GM12878 (cell line): Measurements from ENCODE around the gene CDC42BPB.

Experiments used
- ASH2L ChIP-seq: fragments of 300-600, 200-600 bp; sonication (generic); IDR thresholded peaks from 2 replicates; pipeline ENCODE4 v1.6.1; 2017; ENCODE audit warnings: low read depth, mild to moderate bottlenecking, borderline replicate concordance
- CTCF ChIP-seq, 3 experiments: IDR thresholded peaks in 2 of 3; conservative IDR thresholded peaks in 1 of 3; 2 replicates each; pipeline ENCODE4 v1.5.1; 2011; ENCODE audit warnings: low read depth in 3 of 3, low read length in 3 of 3, mild to moderate bottlenecking in 3 of 3, control low read depth in 2 of 3, moderate library complexity in 2 of 3, inconsistent platforms in 1 of 3, mixed read lengths in 1 of 3; ENCODE audit not compliant: control insufficient read depth in 2 of 3, insufficient read depth in 1 of 3; ENCODE audit errors: extremely low read depth in 1 of 3
- HCFC1 ChIP-seq: fragments of 150-350 bp; IDR thresholded peaks from 2 replicates; pipeline ENCODE4 v1.6.1; 2014; ENCODE audit warnings: low read length
- PBX3 ChIP-seq: IDR thresholded peaks from 2 replicates; pipeline ENCODE4 v1.6.1; 2011; ENCODE audit warnings: mild to moderate bottlenecking, low read depth, low read length, moderate library complexity; ENCODE audit not compliant: insufficient replicate concordance
- SPI1 ChIP-seq: IDR thresholded peaks from 2 replicates; pipeline ENCODE4 v1.6.1; 2011; ENCODE audit warnings: low read depth, mild to moderate bottlenecking, low read length, moderate library complexity, borderline replicate concordance; ENCODE audit not compliant: insufficient read depth
- SUPT20H ChIP-seq: IDR thresholded peaks from 2 replicates; pipeline ENCODE4 v1.6.1; 2011; ENCODE audit warnings: low read depth, mild to moderate bottlenecking, low read length, moderate library complexity, borderline replicate concordance; ENCODE audit not compliant: control insufficient read depth
- USF1 ChIP-seq: IDR thresholded peaks from 2 replicates; pipeline ENCODE4 v1.6.1; 2011; ENCODE audit warnings: borderline replicate concordance, low read depth, mild to moderate bottlenecking, moderate library complexity, mixed read lengths, low read length; ENCODE audit not compliant: insufficient read depth; ENCODE audit errors: extremely low read length

GRCh38 chr14:102885737-102886447 lies 171.5 kb downstream of the CDC42BPB start:
- TF ChIP-seq USF1, result no peak
- no peak for TF ChIP-seq CTCF (IDR thresholded peaks at IDR 0.05 in 2 of 3, conservative IDR thresholded peaks at IDR 0.05 in 1 of 3; ENCODE audit: control insufficient read depth in 2 of 3, extremely low read depth in 1 of 3, insufficient read depth in 1 of 3, low read depth in 3 of 3, low read length in 3 of 3)
- no peak for TF ChIP-seq PBX3
- TF ChIP-seq HCFC1, result no peak
- TF ChIP-seq ASH2L, result no peak
- no peak for TF ChIP-seq SUPT20H
- no peak for TF ChIP-seq SPI1
